B cell (primary cell): ENCODE data around the gene HTRA2.

Source experiments
- EZH2 ChIP-seq: IDR thresholded peaks from 2 replicates; pipeline ENCODE4 v1.6.1; 2012; ENCODE audit warnings: borderline replicate concordance, low read depth, mild to moderate bottlenecking, moderate library complexity, low read length; ENCODE audit not compliant: insufficient read depth, poor library complexity, severe bottlenecking
- TF ChIP-seq, protein P1 (sequence below): fragments of 200-600 bp; IDR thresholded peaks from one replicate; pipeline ENCODE4 v1.8.0; 2022; ENCODE audit warnings: antibody characterized with exemption, mild to moderate bottlenecking

DNA sequence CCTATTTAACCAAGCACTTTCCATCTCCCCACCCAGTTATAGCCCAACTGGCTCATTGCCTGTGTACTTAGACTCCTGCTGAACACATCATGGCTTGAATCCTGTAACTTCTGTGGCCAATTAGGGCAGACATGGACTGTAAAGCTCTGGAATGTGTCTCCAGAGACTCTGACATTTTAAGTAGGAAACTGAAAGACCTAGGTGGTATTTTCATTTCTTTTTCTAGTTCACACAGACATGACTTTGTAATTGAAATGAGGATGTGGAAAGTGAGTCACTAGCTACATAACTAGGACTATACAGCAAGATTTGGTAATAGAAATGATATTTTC lies 37.0 kb downstream of the HTRA2 start:
- TF ChIP-seq, protein P1, sequence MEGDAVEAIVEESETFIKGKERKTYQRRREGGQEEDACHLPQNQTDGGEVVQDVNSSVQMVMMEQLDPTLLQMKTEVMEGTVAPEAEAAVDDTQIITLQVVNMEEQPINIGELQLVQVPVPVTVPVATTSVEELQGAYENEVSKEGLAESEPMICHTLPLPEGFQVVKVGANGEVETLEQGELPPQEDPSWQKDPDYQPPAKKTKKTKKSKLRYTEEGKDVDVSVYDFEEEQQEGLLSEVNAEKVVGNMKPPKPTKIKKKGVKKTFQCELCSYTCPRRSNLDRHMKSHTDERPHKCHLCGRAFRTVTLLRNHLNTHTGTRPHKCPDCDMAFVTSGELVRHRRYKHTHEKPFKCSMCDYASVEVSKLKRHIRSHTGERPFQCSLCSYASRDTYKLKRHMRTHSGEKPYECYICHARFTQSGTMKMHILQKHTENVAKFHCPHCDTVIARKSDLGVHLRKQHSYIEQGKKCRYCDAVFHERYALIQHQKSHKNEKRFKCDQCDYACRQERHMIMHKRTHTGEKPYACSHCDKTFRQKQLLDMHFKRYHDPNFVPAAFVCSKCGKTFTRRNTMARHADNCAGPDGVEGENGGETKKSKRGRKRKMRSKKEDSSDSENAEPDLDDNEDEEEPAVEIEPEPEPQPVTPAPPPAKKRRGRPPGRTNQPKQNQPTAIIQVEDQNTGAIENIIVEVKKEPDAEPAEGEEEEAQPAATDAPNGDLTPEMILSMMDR: no peak
- no peak for TF ChIP-seq EZH2
